ENCODE measurements around the gene OPA1. TPM values are rescaled to one million over a fixed set of nuclear protein-coding genes. Genes with fewer than 3 reads are reported as not detected.

OPA1 gene
- total RNA-seq, 1 experiment from 2014 or later: 62.5 TPM

GRCh38 chr3:193554811-193555210 is 38.2 kb upstream of the OPA1 start, which contains the start of gene ATP13A4:
ATP13A4 (minus strand) TSS chr3:193554895; CDS start chr3:193554799, 96 bp downstream.
- H3K9me3 Mint-ChIP-seq (ENCODE audit: unreplicated experiment): no peaks in the 10 kb centered on the region
- no peak within 1 kb of the TSS for H3K4me3 Mint-ChIP-seq (ENCODE audit: unreplicated experiment)
- ChIA-PET CTCF (no interaction called here), POLR2A (no interaction called here)
- no peak within 1 kb of the TSS for H3K27ac Mint-ChIP-seq (ENCODE audit: low read depth, unreplicated experiment)
- intact Hi-C loops (cut with micrococcal nuclease): no loop called here
- no TSS peak for BruUV-seq (replicated peaks)
- H3K4me1 Mint-ChIP-seq (ENCODE audit: insufficient read depth, unreplicated experiment): no peaks in the 10 kb centered on the region
- no peak for TF ChIP-seq CTCF (IDR thresholded peaks at IDR 0.05; ENCODE audit: unreplicated experiment)
- DNase-seq (ENCODE audit: unreplicated experiment): peak; percentile 14
- H3K36me3 Mint-ChIP-seq (ENCODE audit: insufficient read depth, unreplicated experiment): no peaks in the 10 kb centered on the region
- peaks cover 51% of the 10 kb centered on the region for H3K27me3 Mint-ChIP-seq (ENCODE audit: insufficient read depth, unreplicated experiment)

- H3K4me3 Mint-ChIP-seq (ENCODE audit: unreplicated experiment): no peak overlapping the region
- H3K27ac Mint-ChIP-seq (ENCODE audit: low read depth, unreplicated experiment): no peak overlapping the region
- DNase-seq (ENCODE audit: unreplicated experiment): no peak
Measured at GRCh38 chr3:193556841-193557240, 36.2 kb upstream of the OPA1 start.

GRCh38 chr3:193559100-193559499 is 33.9 kb upstream of the OPA1 start:
- no peak for TF ChIP-seq CTCF (IDR thresholded peaks at IDR 0.05; ENCODE audit: unreplicated experiment)
- DNase-seq (ENCODE audit: unreplicated experiment): no peak
- no peak overlapping the region for H3K27ac Mint-ChIP-seq (ENCODE audit: low read depth, unreplicated experiment)
- no peaks in the 10 kb centered on the region for H3K4me1 Mint-ChIP-seq (ENCODE audit: insufficient read depth, unreplicated experiment)
- no peaks in the 10 kb centered on the region for H3K9me3 Mint-ChIP-seq (ENCODE audit: unreplicated experiment)
- H3K27me3 Mint-ChIP-seq (ENCODE audit: insufficient read depth, unreplicated experiment): peaks cover 36% of the 10 kb centered on the region
- no peaks in the 10 kb centered on the region for H3K36me3 Mint-ChIP-seq (ENCODE audit: insufficient read depth, unreplicated experiment)
- intact Hi-C loops (cut with micrococcal nuclease): no loop called here
- BruUV-seq (replicated peaks): no TSS peak
- CTCF ChIA-PET: no interaction called here
- POLR2A ChIA-PET: no interaction called here
- H3K4me3 Mint-ChIP-seq (ENCODE audit: unreplicated experiment): no peak overlapping the region

More at GRCh38 chr3:193556841-193557240, 36.2 kb upstream of the OPA1 start:
- H3K36me3 Mint-ChIP-seq (ENCODE audit: insufficient read depth, unreplicated experiment): no peaks in the 10 kb centered on the region
- H3K27me3 Mint-ChIP-seq (ENCODE audit: insufficient read depth, unreplicated experiment): peaks cover 51% of the 10 kb centered on the region
- intact Hi-C loops (cut with micrococcal nuclease): no loop called here
- no peaks in the 10 kb centered on the region for H3K4me1 Mint-ChIP-seq (ENCODE audit: insufficient read depth, unreplicated experiment)
- no peaks in the 10 kb centered on the region for H3K9me3 Mint-ChIP-seq (ENCODE audit: unreplicated experiment)
- CTCF ChIA-PET: interaction anchor here (0.6 kb wide), 1 partner anchor 17 kb away, joined by 3 read pairs; no protein-coding TSS in a partner anchor
- BruUV-seq (replicated peaks): no TSS peak
- POLR2A ChIA-PET: no interaction called here
- no peak for TF ChIP-seq CTCF (IDR thresholded peaks at IDR 0.05; ENCODE audit: unreplicated experiment)

GRCh38 chr3:193560091-193560490 is 32.9 kb upstream of the OPA1 start:
- ChIA-PET POLR2A (no interaction called here), CTCF (interaction anchor here (0.7 to 1.1 kb wide), 2 partner anchors 8 to 738 kb away, joined by 3 to 4 read pairs; no protein-coding TSS in a partner anchor)
- no peak overlapping the region for H3K27ac Mint-ChIP-seq (ENCODE audit: low read depth, unreplicated experiment)
- peaks cover 26% of the 10 kb centered on the region for H3K27me3 Mint-ChIP-seq (ENCODE audit: insufficient read depth, unreplicated experiment)
- no peak for TF ChIP-seq CTCF (IDR thresholded peaks at IDR 0.05; ENCODE audit: unreplicated experiment)
- no peak overlapping the region for H3K4me3 Mint-ChIP-seq (ENCODE audit: unreplicated experiment)
- no peaks in the 10 kb centered on the region for H3K36me3 Mint-ChIP-seq (ENCODE audit: insufficient read depth, unreplicated experiment)
- no peaks in the 10 kb centered on the region for H3K4me1 Mint-ChIP-seq (ENCODE audit: insufficient read depth, unreplicated experiment)
- no TSS peak for BruUV-seq (replicated peaks)
- DNase-seq (ENCODE audit: unreplicated experiment): no peak
- no peaks in the 10 kb centered on the region for H3K9me3 Mint-ChIP-seq (ENCODE audit: unreplicated experiment)
- intact Hi-C loops (cut with micrococcal nuclease): no loop called here

All from MCF 10A (cell line).